Left lung (tissue), 10 donors: ENCODE data around the gene RAB27B. TPM values are rescaled to one million over a fixed set of nuclear protein-coding genes. Genes with fewer than 3 reads are reported as not detected.
A peak's percentile ranks its signal among the peaks of the same experiment; 100 is the strongest.

Experiments
- ATAC-seq: fragments of 200-7000 bp; cut with Tn5 transposase; one replicate; pipeline ENCODE4 v1.9.1; 2020; ENCODE audit warnings: moderate library complexity
- DNase-seq, 4 donors: peaks; one replicate each; pipeline ENCODE4 v3.0.0-alpha.2; 2013 to 2020
- H3K27ac ChIP-seq, 2 donors: fragments of 200-600 bp; sonication (generic) in 1 of 2; one replicate each; pipeline versions ENCODE4 v1.5.0 to v1.8.0; 2020 to 2021
- H3K27me3 ChIP-seq, 2 donors: fragments of 200-600 bp; sonication (generic) in 1 of 2; one replicate each; pipeline versions ENCODE4 v1.5.0 to v1.8.0; 2020 to 2021
- H3K36me3 ChIP-seq, 2 donors: fragments of 200-600 bp; sonication (generic) in 1 of 2; one replicate each; pipeline versions ENCODE4 v1.5.0 to v1.8.0; 2020 to 2021
- H3K4me1 ChIP-seq, 2 donors: fragments of 200-600 bp; one replicate each; pipeline ENCODE4 v1.8.0; 2021
- H3K4me3 ChIP-seq, 2 donors: fragments of 200-600 bp; sonication (generic) in 1 of 2; one replicate each; pipeline versions ENCODE4 v1.5.0 to v1.8.0; 2020 to 2021; ENCODE audit warnings: mild to moderate bottlenecking in 1 of 2
- H3K9me3 ChIP-seq, 2 donors: fragments of 200-600 bp; sonication (generic) in 1 of 2; one replicate each; pipeline versions ENCODE4 v1.5.0 to v1.8.0; 2020 to 2021
- intact Hi-C, 2 donors: fragments of 100-400 bp; cut with DNase I; formaldehyde crosslinking; loops; one replicate each; pipeline versions ENCODE4 v1.11.2 to v1.14.2; 2022
- polyA plus RNA-seq, 6 donors: library from polyadenylated mRNA; unstranded; fragments of 120-200 nt; gene quantifications; one replicate each; pipeline ENCODE4 v1.2.1, GENCODE V29; 2013; ENCODE audit not compliant: insufficient read length in 6 of 6
- total RNA-seq, 2 donors: library from RNA; stranded (reverse); fragmentation: NEBNext Ultra II Directional; extraction: Animal tissue kit (Norgen Biotek cat#: 25700); gene quantifications; one replicate each; pipeline ENCODE4 v1.2.1, GENCODE V29; 2021
- TF ChIP-seq, protein P1 (sequence below), 2 donors: fragments of 200-600 bp; sonication (generic) in 1 of 2; IDR thresholded peaks; one replicate each; pipeline versions ENCODE4 v1.5.0 to v1.8.0; 2021; ENCODE audit warnings: antibody characterized with exemption in 2 of 2
- donor health status: DM: no; HTN: yes; CAD: no.
- donor health status: DM: no; HTN: no; CAD: no.

Gene RAB27B
- total and polyA plus RNA-seq, 8 donors, result 7.4 to 66.6 (median 10.5) TPM

DNA sequence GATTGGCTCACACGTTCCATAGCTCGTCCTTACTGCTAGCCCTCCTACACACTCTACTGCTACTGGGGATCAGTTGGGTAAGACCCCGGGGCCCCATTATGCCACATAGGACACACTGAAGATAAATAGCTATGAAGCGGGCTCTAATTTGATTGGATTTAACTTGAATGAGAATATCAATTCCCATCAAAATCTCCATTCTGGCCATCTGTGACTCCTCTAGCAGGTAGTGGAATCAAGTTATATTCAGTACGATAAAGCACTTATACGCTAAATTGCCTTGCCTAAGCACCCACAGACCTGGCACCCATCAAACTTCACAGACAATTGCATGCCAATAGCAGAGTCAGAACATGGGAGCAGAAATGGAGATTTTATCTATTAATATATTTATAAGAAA is 91.1 kb downstream of the RAB27B start:
- no peaks in the 10 kb centered on the region for H3K27me3 ChIP-seq
- DNase-seq (no peak), ATAC-seq (no peak)
- H3K4me3 ChIP-seq, result no peak overlapping the region
- TF ChIP-seq, protein P1, sequence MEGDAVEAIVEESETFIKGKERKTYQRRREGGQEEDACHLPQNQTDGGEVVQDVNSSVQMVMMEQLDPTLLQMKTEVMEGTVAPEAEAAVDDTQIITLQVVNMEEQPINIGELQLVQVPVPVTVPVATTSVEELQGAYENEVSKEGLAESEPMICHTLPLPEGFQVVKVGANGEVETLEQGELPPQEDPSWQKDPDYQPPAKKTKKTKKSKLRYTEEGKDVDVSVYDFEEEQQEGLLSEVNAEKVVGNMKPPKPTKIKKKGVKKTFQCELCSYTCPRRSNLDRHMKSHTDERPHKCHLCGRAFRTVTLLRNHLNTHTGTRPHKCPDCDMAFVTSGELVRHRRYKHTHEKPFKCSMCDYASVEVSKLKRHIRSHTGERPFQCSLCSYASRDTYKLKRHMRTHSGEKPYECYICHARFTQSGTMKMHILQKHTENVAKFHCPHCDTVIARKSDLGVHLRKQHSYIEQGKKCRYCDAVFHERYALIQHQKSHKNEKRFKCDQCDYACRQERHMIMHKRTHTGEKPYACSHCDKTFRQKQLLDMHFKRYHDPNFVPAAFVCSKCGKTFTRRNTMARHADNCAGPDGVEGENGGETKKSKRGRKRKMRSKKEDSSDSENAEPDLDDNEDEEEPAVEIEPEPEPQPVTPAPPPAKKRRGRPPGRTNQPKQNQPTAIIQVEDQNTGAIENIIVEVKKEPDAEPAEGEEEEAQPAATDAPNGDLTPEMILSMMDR (IDR thresholded peaks at IDR 0.05), result no peak
- H3K9me3 ChIP-seq, result no peaks in the 10 kb centered on the region
- no peak overlapping the region for H3K27ac ChIP-seq
- intact Hi-C loops, result no loop called here
- H3K4me1 ChIP-seq, result no peaks in the 10 kb centered on the region
- peaks cover 0 to 15% of the 10 kb centered on the region in 2 donors for H3K36me3 ChIP-seq

DNA sequence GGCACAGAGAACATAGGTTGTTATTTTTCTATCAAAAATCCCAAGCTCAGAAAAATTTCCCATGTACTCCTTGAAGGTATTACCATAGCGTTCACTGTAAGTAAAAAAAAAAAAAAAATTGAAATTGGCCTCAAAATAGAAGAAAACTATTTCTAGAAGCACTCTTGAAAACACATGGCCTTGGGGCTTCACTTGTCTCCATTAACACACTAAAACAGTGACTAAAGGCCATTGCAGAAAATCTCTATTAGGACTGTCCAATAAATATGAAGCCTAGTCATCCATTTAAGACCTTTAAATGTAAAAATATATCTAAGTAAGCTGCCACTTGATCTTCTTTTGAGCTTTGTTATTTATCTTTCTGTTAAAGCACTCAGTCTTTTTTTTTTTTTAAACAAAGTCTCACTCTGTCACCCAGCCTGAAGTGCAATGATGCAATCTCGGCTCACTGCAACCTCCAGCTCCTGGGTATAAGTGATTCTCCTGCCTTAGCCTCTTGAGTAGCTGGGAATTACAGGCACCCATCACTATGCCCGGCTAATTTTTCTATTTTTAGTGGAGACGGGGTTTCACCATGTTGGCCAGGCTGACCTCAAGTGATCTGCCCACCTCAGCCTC is 95.2 kb downstream of the RAB27B start:
- ATAC-seq, result peak; percentile 92
- Histone ChIP-seq H3K27me3 (no peaks in the 10 kb centered on the region), H3K4me3 (no peak overlapping the region), H3K9me3 (no peaks in the 10 kb centered on the region), H3K36me3 (peaks cover 0 to 15% of the 10 kb centered on the region in 2 donors), H3K27ac (no peak overlapping the region), H3K4me1 (no peaks in the 10 kb centered on the region)
- TF ChIP-seq, protein P1 (IDR thresholded peaks at IDR 0.05), result no peak
- intact Hi-C loops, result no loop called here
- DNase-seq, result peak in 2 of 4 donors; percentile 52 to 55

DNA sequence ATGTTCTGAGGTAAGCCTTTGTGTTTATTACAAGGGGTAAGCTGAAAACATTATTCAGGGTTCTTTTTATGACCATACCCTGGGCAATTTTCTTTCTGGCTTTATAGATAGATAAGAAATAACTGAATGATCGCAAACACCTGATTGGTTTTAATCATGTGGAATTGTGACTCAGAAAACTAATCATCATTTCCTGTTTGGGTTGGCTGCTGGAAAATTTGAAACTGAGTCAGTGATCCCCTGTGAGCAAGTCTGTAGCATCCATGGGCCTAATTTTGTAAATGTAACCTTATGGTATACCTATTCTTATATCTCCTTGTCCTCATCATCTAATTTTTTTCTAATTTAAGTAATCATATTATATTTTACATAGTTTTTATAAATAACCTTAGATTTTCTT is 96.7 kb downstream of the RAB27B start:
- no peaks in the 10 kb centered on the region for H3K27me3 ChIP-seq
- TF ChIP-seq, protein P1 (IDR thresholded peaks at IDR 0.05), result no peak
- peaks cover 0 to 15% of the 10 kb centered on the region in 2 donors for H3K36me3 ChIP-seq
- no peaks in the 10 kb centered on the region for H3K9me3 ChIP-seq
- intact Hi-C loops, result no loop called here
- no peak overlapping the region for H3K4me3 ChIP-seq
- H3K27ac ChIP-seq, result no peak overlapping the region
- no peaks in the 10 kb centered on the region for H3K4me1 ChIP-seq
- no peak for ATAC-seq
- DNase-seq, result no peak

DNA sequence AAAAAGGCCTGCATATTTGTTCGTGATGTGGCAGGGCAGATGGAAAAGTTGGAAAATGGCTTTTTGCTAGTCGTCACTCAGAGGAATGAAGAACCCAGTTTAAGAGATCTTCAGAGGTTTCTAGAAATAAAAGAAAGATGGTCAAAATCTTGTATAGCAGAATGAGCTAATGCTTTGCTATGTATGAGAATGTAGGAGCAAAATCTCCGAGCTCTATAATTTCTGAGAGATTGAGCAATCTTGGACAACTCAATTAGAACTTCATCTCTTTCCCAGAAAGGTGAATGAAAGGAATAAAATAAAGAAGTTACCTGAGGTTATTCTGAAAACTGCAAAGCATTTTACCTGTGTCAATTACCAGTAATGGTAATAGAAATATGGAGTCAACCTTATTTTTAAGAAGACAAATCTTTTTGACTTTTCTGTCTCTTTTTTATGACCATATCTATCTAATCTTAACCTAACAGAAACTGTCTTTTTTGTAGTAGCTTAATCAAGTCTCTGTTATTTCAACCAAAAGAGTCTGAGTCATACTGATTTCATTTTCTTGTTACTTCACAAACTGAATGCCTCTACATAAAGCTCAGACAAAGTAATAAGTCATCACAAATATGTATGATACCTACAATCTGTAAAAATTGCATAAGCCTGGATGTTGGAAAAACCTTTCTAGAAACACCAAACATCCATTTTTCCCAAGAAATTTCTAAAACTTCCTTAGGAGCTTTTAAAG is 98.5 kb downstream of the RAB27B start:
- H3K4me1 ChIP-seq, result no peaks in the 10 kb centered on the region
- ATAC-seq, result no peak
- H3K9me3 ChIP-seq, result no peaks in the 10 kb centered on the region
- TF ChIP-seq, protein P1 (IDR thresholded peaks at IDR 0.05), result no peak
- H3K4me3 ChIP-seq, result no peak overlapping the region
- H3K27ac ChIP-seq, result no peak overlapping the region
- peaks cover 0 to 7% of the 10 kb centered on the region in 2 donors for H3K36me3 ChIP-seq
- DNase-seq, result no peak
- no peaks in the 10 kb centered on the region for H3K27me3 ChIP-seq
- intact Hi-C loops, result no loop called here

DNA sequence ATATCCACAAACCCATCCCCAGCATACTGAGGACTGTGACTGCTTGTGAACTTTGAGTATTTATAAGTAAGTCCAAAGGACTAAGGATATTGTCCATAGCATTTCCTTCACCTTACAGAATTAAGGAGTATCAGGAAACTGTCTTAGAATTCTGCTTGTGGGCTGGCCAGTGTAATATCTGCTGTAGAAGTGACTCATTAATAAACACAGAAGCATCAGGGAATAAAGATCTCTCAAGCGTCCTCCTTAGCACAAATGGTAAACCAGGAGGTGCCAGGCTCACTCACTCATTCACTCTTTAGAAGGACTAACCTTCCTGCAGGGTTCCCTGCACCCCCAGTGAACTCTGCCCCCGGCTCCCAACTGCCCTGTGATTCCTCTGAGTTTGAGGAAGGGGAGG is 100.0 kb downstream of the RAB27B start:
- ATAC-seq (no peak), DNase-seq (no peak)
- TF ChIP-seq, protein P1 (IDR thresholded peaks at IDR 0.05), result no peak
- no peak overlapping the region for H3K27ac ChIP-seq
- H3K36me3 ChIP-seq, result peaks cover 0 to 11% of the 10 kb centered on the region in 2 donors
- intact Hi-C loops, result no loop called here
- H3K4me1 ChIP-seq, result no peaks in the 10 kb centered on the region
- no peaks in the 10 kb centered on the region for H3K9me3 ChIP-seq
- H3K4me3 ChIP-seq, result no peak overlapping the region
- H3K27me3 ChIP-seq, result no peaks in the 10 kb centered on the region
